Mucosa of gallbladder (tissue), 1 donor: ENCODE data around the gene CREB3L2. TPM values are rescaled to one million over a fixed set of nuclear protein-coding genes. Genes with fewer than 3 reads are reported as not detected.
"Not testable (repeated sequence)": the region's sequence is repeated elsewhere in the genome, so short reads cannot be mapped to it uniquely, and the experiment has no call there.

Experiments used
- DNase-seq: peaks from one replicate; pipeline ENCODE4 v3.0.0-alpha.2; 2020; ENCODE audit warnings: low spot score
- total RNA-seq: library from RNA; stranded (reverse); gene quantifications from one replicate; pipeline ENCODE4 v1.2.1, GENCODE V29; 2021
- donor health status: DM: no; HTN: no; CAD: no.

CREB3L2 gene
- 80.3 TPM for total RNA-seq

- DNase-seq: peak; percentile 49
These were observed at the start of gene CREB3L2 for GRCh38 chr7:138001529-138002095. Gene CREB3L2 (minus strand): TSS chr7:138002086. CDS start chr7:138001705, 381 bp downstream.

GRCh38 chr7:138049505-138050116 lies 47.7 kb upstream of the CREB3L2 start:
- DNase-seq: no peak

- DNase-seq: no peak
These were observed 46.0 kb upstream of the CREB3L2 start for GRCh38 chr7:138047907-138048306.

GRCh38 chr7:138044897-138045296 lies 43.0 kb upstream of the CREB3L2 start:
- no peak for DNase-seq

- DNase-seq: not testable (repeated sequence)
These were observed 38.2 kb upstream of the CREB3L2 start for GRCh38 chr7:138040063-138040462.

GRCh38 chr7:138036135-138036534 lies 34.2 kb upstream of the CREB3L2 start:
- DNase-seq: no peak

- no peak for DNase-seq
These were observed 31.4 kb upstream of the CREB3L2 start for GRCh38 chr7:138033241-138033640.

- DNase-seq: no peak
These were observed 30.9 kb upstream of the CREB3L2 start for GRCh38 chr7:138032770-138033169.

GRCh38 chr7:138032186-138032585 lies 30.3 kb upstream of the CREB3L2 start:
- DNase-seq: no peak

- peak; percentile 26 for DNase-seq
These were observed 28.9 kb upstream of the CREB3L2 start for GRCh38 chr7:138030679-138031351.

GRCh38 chr7:138029941-138030340 lies 28.1 kb upstream of the CREB3L2 start:
- no peak for DNase-seq

GRCh38 chr7:138029126-138029525 lies 27.2 kb upstream of the CREB3L2 start:
- DNase-seq: no peak

- no peak for DNase-seq
These were observed 25.2 kb upstream of the CREB3L2 start for GRCh38 chr7:138027100-138027499.

GRCh38 chr7:138025215-138026186 lies 23.6 kb upstream of the CREB3L2 start:
- no peak for DNase-seq

- DNase-seq: no peak
These were observed 22.9 kb upstream of the CREB3L2 start for GRCh38 chr7:138024765-138025164.

GRCh38 chr7:138024343-138024691 lies 22.4 kb upstream of the CREB3L2 start:
- no peak for DNase-seq

- no peak for DNase-seq
These were observed 21.9 kb upstream of the CREB3L2 start for GRCh38 chr7:138023618-138024342.

GRCh38 chr7:138021889-138022288 lies 20.0 kb upstream of the CREB3L2 start:
- no peak for DNase-seq

GRCh38 chr7:138017992-138018391 lies 16.1 kb upstream of the CREB3L2 start:
- DNase-seq: no peak

- no peak for DNase-seq
These were observed 13.2 kb upstream of the CREB3L2 start for GRCh38 chr7:138015096-138015495.

GRCh38 chr7:138014686-138015085 lies 12.8 kb upstream of the CREB3L2 start:
- no peak for DNase-seq
